ENCODE results near the gene COG7. TPM values are rescaled to one million over a fixed set of nuclear protein-coding genes. Genes with fewer than 3 reads are reported as not detected.
"Not testable (repeated sequence)": the region's sequence is repeated elsewhere in the genome, so short reads cannot be mapped to it uniquely, and the experiment has no call there.

The COG7 gene
- total RNA-seq, 1 experiment from 2014 or later: 22.6 TPM

DNA sequence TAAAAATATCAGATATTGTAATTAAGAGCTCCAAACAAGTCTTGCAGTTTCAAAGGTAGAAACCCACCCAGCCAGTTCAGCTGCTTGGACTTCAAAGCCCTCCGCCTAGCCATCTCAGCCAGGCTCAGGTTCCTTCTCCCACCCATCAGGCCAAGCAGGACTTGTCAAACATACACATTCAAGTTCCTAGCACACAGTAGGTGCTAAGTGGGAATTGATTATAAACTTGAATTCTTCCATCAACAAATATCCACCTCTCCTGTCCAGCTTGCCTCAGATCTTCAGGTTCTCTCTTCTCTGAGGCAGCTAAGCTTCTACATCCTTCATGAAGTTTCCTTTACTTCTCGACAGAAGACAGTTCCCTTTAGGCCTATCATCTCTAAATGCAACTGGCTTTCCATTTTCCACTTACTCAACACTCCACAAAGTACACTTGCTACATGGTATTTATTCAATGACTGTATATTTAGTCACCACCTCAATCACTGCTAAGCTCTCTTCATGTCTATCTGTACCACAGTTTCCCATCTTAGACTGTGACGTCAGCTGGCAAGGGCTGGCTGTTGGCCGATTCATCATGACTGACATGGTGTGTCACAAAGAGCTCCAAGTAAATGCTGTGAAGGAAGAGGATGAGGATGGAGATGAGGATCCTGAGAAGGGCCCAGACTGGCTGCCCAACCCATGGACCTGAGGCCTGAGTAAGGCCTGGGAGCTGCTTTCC lies 13.3 kb upstream of the COG7 start (continued):
- TF ChIP-seq, protein P1, sequence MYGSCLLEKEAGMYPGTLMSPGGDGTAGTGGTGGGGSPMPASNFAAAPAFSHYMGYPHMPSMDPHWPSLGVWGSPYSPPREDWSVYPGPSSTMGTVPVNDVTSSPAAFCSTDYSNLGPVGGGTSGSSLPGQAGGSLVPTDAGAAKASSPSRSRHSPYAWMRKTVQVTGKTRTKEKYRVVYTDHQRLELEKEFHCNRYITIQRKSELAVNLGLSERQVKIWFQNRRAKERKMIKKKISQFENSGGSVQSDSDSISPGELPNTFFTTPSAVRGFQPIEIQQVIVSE (CRISPR knock-in tag; IDR thresholded peaks at IDR 0.05; ENCODE audit: borderline replicate concordance): no peak

DNA sequence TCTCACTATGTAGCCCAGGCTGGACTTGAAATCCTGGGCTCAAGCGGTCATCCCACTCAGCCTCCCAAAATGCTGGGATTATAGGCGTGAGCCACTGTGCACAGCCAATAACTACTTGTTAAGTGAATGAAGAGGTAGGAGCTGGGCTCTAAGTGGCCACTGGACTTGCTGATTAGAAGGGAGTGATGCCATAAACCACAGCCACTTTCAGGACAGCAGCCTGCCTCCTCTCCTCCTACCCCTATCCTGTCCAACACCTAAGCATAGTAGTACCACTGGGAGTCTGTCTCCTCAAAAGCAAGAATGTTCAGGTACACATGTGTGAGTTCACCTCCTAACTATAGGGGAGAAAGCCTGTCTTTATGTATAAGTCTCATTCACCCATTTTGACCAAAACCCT lies 12.2 kb upstream of the COG7 start:
- ChIA-PET POLR2A (no interaction called here), CTCF (no interaction called here)
- H3K27me3 Mint-ChIP-seq (ENCODE audit: low read depth): no peaks in the 10 kb centered on the region
- no peak overlapping the region for H3K27ac Mint-ChIP-seq
- no peaks in the 10 kb centered on the region for H3K4me1 Mint-ChIP-seq
- DNase-seq (ENCODE audit: low spot score): no peak
- no peak overlapping the region for H3K4me3 Mint-ChIP-seq
- TF ChIP-seq TCF7 (CRISPR knock-in tag; IDR thresholded peaks at IDR 0.05; ENCODE audit: low read depth) (no peak), SMAD3 (CRISPR knock-in tag; IDR thresholded peaks at IDR 0.05; ENCODE audit: borderline replicate concordance) (no peak), NFYB (CRISPR knock-in tag; conservative IDR thresholded peaks at IDR 0.05; ENCODE audit: low read depth) (no peak), ZNF121 (CRISPR knock-in tag; IDR thresholded peaks at IDR 0.05) (no peak), NR1H2 (CRISPR knock-in tag; IDR thresholded peaks at IDR 0.05) (no peak)
- no peaks in the 10 kb centered on the region for H3K9me3 Mint-ChIP-seq
- H3K36me3 Mint-ChIP-seq: peaks cover 37% of the 10 kb centered on the region
- no peak for ATAC-seq

DNA sequence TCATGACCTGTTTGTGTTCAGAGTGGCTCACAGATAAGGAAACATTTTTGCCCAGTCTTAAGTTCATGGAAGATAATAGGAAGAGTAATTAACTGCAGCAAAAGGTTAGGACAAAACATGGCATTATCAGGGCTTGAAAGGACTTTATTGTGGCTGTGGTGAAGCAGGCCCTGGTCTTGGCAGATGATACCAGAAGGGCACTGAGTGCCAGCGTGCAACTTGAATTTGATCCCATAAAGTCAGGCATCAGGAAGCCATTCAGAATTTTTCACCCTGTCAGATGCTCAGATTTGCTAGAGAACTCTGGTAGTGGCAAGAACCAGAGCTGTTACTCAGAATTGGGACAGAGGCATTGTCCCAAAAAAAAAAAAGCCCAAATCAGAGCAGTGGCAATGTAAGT lies 11.2 kb upstream of the COG7 start:
- Mint-ChIP-seq H3K4me3 (no peak overlapping the region), H3K27ac (0 out of 2 replicates have a peak overlapping the region, but pooled peaks have one; percentile 94), H3K27me3 (ENCODE audit: low read depth) (no peaks in the 10 kb centered on the region), H3K9me3 (no peaks in the 10 kb centered on the region), H3K4me1 (no peaks in the 10 kb centered on the region), H3K36me3 (peaks cover 27% of the 10 kb centered on the region)
- ATAC-seq (no peak), DNase-seq (ENCODE audit: low spot score) (no peak)
- POLR2A ChIA-PET: no interaction called here
- CTCF ChIA-PET: no interaction called here
- TF ChIP-seq ZNF396 (CRISPR knock-in tag; IDR thresholded peaks at IDR 0.05; ENCODE audit: borderline replicate concordance): no peak
- no peak for TF ChIP-seq CREB1 (CRISPR knock-in tag; IDR thresholded peaks at IDR 0.05)
- TF ChIP-seq, protein P2, sequence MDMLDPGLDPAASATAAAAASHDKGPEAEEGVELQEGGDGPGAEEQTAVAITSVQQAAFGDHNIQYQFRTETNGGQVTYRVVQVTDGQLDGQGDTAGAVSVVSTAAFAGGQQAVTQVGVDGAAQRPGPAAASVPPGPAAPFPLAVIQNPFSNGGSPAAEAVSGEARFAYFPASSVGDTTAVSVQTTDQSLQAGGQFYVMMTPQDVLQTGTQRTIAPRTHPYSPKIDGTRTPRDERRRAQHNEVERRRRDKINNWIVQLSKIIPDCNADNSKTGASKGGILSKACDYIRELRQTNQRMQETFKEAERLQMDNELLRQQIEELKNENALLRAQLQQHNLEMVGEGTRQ (CRISPR knock-in tag; IDR thresholded peaks at IDR 0.05): no peak
- TF ChIP-seq SMAD4 (CRISPR knock-in tag; IDR thresholded peaks at IDR 0.05): no peak
- no peak for TF ChIP-seq TEAD1 (CRISPR knock-in tag; IDR thresholded peaks at IDR 0.05)
- TF ChIP-seq ELF4 (CRISPR knock-in tag; IDR thresholded peaks at IDR 0.05; ENCODE audit: low read depth): no peak
- no peak for TF ChIP-seq JAZF1 (CRISPR knock-in tag; IDR thresholded peaks at IDR 0.05)
- TF ChIP-seq TP53 (CRISPR knock-in tag; IDR thresholded peaks at IDR 0.05): no peak
- TF ChIP-seq TCF7 (CRISPR knock-in tag; IDR thresholded peaks at IDR 0.05; ENCODE audit: low read depth): no peak
- TF ChIP-seq PRRX2 (CRISPR knock-in tag; IDR thresholded peaks at IDR 0.05): no peak
- no peak for TF ChIP-seq KAT7 (CRISPR knock-in tag; IDR thresholded peaks at IDR 0.05; ENCODE audit: borderline replicate concordance)
- TF ChIP-seq, protein P3, sequence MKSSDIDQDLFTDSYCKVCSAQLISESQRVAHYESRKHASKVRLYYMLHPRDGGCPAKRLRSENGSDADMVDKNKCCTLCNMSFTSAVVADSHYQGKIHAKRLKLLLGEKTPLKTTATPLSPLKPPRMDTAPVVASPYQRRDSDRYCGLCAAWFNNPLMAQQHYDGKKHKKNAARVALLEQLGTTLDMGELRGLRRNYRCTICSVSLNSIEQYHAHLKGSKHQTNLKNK (CRISPR knock-in tag; IDR thresholded peaks at IDR 0.05): no peak
- TF ChIP-seq, protein P4, sequence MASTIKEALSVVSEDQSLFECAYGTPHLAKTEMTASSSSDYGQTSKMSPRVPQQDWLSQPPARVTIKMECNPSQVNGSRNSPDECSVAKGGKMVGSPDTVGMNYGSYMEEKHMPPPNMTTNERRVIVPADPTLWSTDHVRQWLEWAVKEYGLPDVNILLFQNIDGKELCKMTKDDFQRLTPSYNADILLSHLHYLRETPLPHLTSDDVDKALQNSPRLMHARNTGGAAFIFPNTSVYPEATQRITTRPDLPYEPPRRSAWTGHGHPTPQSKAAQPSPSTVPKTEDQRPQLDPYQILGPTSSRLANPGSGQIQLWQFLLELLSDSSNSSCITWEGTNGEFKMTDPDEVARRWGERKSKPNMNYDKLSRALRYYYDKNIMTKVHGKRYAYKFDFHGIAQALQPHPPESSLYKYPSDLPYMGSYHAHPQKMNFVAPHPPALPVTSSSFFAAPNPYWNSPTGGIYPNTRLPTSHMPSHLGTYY (CRISPR knock-in tag; IDR thresholded peaks at IDR 0.05): no peak
- TF ChIP-seq, protein P5, sequence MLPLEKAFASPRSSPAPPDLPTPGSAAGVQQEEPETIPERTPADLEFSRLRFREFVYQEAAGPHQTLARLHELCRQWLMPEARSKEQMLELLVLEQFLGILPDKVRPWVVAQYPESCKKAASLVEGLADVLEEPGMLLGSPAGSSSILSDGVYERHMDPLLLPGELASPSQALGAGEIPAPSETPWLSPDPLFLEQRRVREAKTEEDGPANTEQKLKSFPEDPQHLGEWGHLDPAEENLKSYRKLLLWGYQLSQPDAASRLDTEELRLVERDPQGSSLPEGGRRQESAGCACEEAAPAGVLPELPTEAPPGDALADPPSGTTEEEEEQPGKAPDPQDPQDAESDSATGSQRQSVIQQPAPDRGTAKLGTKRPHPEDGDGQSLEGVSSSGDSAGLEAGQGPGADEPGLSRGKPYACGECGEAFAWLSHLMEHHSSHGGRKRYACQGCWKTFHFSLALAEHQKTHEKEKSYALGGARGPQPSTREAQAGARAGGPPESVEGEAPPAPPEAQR (CRISPR knock-in tag; IDR thresholded peaks at IDR 0.05): no peak
- TF ChIP-seq MXD4 (CRISPR knock-in tag; IDR thresholded peaks at IDR 0.05; ENCODE audit: borderline replicate concordance): no peak
- no peak for TF ChIP-seq CBFB (CRISPR knock-in tag; IDR thresholded peaks at IDR 0.05; ENCODE audit: low read depth)

DNA sequence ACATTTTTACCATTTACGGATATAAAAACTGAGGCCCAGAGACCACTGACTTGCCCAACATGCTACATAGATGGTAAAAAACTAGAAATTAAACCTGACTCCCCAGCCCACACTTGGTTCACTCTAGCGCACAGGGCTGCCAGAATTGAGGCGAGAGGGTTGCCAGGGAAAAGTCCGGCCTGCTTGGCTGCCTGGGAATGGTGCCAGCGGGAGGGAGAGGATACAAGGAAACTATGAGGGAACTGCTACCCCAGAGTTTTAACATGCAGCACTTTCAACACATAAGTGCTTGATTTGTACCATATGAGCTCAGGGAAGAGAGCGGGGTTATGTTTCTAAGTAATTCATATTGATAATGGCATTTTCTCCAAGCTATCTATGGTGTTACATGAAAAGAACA lies 10.0 kb upstream of the COG7 start:
- DNase-seq (ENCODE audit: low spot score); H3K4me3 Mint-ChIP-seq; CTCF ChIA-PET; H3K9me3 Mint-ChIP-seq; H3K27ac Mint-ChIP-seq; ATAC-seq; POLR2A ChIA-PET; H3K27me3 Mint-ChIP-seq (ENCODE audit: low read depth); H3K4me1 Mint-ChIP-seq: not testable (repeated sequence)
- peaks cover 19% of the 10 kb centered on the region for H3K36me3 Mint-ChIP-seq
